HEK293 (cell line): ENCODE data around the gene LHFPL3.

ENCODE experiments used
- CTCF ChIA-PET: fragments of 350-600 bp; formaldehyde crosslinking; extraction: SDS; loops from one replicate; lab custom pipeline; 2021; ENCODE audit warnings: antibody characterized with exemption; lab: Yijun Ruan, JAX
- POLR2A ChIA-PET: fragments of 300-600 bp; formaldehyde crosslinking; extraction: SDS; loops from one replicate; lab custom pipeline; 2020; ENCODE audit warnings: antibody characterized with exemption, inconsistent platforms; lab: Yijun Ruan, JAX
- H3K27ac ChIP-seq: fragments of 200-500 bp; sonication (Bioruptor generic); 2 replicates; pipeline ENCODE4 v1.5.1; 2014; ENCODE audit warnings: low read depth, low read length, control low read depth, inconsistent platforms; ENCODE audit errors: extremely low read depth
- H3K36me3 ChIP-seq, 2 experiments: fragments of 200-500 bp in 1 of 2; sonication (Bioruptor generic) in 1 of 2; 1 replicate in 1 of 2; 2 replicates in 1 of 2; pipeline ENCODE4 v1.5.1; 2014 to 2017; ENCODE audit warnings: inconsistent platforms in 2 of 2, low read length in 2 of 2; ENCODE audit not compliant: control insufficient read depth in 2 of 2, insufficient read depth in 1 of 2
- H3K4me1 ChIP-seq: fragments of 200-500 bp; sonication (Bioruptor generic); 2 replicates; pipeline ENCODE4 v1.5.1; 2014; ENCODE audit warnings: mild to moderate bottlenecking, low read length, inconsistent platforms; ENCODE audit not compliant: control insufficient read depth, insufficient read depth
- H3K4me3 ChIP-seq: 2 replicates; pipeline ENCODE4 v1.5.1; 2011; ENCODE audit warnings: low read depth, mild to moderate bottlenecking, control low read depth, low read length, moderate library complexity
- H3K9me3 ChIP-seq: fragments of 200-500 bp; sonication (Bioruptor generic); 2 replicates; pipeline ENCODE4 v1.5.1; 2014; ENCODE audit warnings: low read depth, low read length, inconsistent platforms; ENCODE audit not compliant: control insufficient read depth, insufficient read depth
- AEBP2 ChIP-seq: fragments of 450-650 bp; formaldehyde crosslinking; IDR thresholded peaks from 2 replicates; pipeline ENCODE4 v1.5.1; 2016; ENCODE audit warnings: missing biosample characterization, missing genetic modification characterization, borderline replicate concordance
- FEZF1 ChIP-seq: fragments of 450-650 bp; formaldehyde crosslinking; IDR thresholded peaks from 2 replicates; pipeline ENCODE4 v1.5.1; 2016; ENCODE audit warnings: missing biosample characterization, missing genetic modification characterization
- GLI2 ChIP-seq: fragments of 450-650 bp; formaldehyde crosslinking; IDR thresholded peaks from 2 replicates; pipeline ENCODE4; 2017; ENCODE audit warnings: missing biosample characterization, missing genetic modification characterization, low read depth, borderline replicate concordance
- PRDM2 ChIP-seq: fragments of 450-650 bp; formaldehyde crosslinking; IDR thresholded peaks from 2 replicates; pipeline ENCODE4 v1.5.1; 2016; ENCODE audit warnings: missing biosample characterization, missing genetic modification characterization, borderline replicate concordance
- PRDM6 ChIP-seq: fragments of 450-650 bp; formaldehyde crosslinking; IDR thresholded peaks from 2 replicates; pipeline ENCODE4 v1.5.1; 2017; ENCODE audit warnings: missing biosample characterization, missing genetic modification characterization
- SP2 ChIP-seq: fragments of 450-650 bp; formaldehyde crosslinking; IDR thresholded peaks from 2 replicates; pipeline ENCODE4 v1.5.1; 2016; ENCODE audit warnings: missing biosample characterization, missing genetic modification characterization
- TSHZ1 ChIP-seq: fragments of 450-650 bp; formaldehyde crosslinking; IDR thresholded peaks from 2 replicates; pipeline ENCODE4 v1.5.1; 2016; ENCODE audit warnings: missing biosample characterization, missing genetic modification characterization, borderline replicate concordance
- YY1 ChIP-seq: fragments of 450-650 bp; formaldehyde crosslinking; IDR thresholded peaks from 2 replicates; pipeline ENCODE4 v1.5.1; 2018; ENCODE audit warnings: missing biosample characterization, missing genetic modification characterization
- ZFP41 ChIP-seq: fragments of 450-650 bp; formaldehyde crosslinking; IDR thresholded peaks from 2 replicates; pipeline ENCODE4 v1.5.1; 2016; ENCODE audit warnings: missing biosample characterization, missing genetic modification characterization, borderline replicate concordance
- ZNF16 ChIP-seq: fragments of 450-650 bp; formaldehyde crosslinking; IDR thresholded peaks from 2 replicates; pipeline ENCODE4 v1.5.1; 2016; ENCODE audit warnings: low read depth, missing biosample characterization, missing genetic modification characterization
- ZNF239 ChIP-seq: fragments of 450-650 bp; formaldehyde crosslinking; IDR thresholded peaks from 2 replicates; pipeline ENCODE4 v1.5.1; 2016; ENCODE audit warnings: missing biosample characterization, missing genetic modification characterization
- ZNF391 ChIP-seq: fragments of 450-650 bp; formaldehyde crosslinking; IDR thresholded peaks from 2 replicates; pipeline ENCODE4 v1.5.1; 2016; ENCODE audit warnings: low read depth, missing biosample characterization, missing genetic modification characterization, borderline replicate concordance
- ZNF518A ChIP-seq: fragments of 450-650 bp; formaldehyde crosslinking; conservative IDR thresholded peaks from 2 replicates; pipeline ENCODE4 v1.5.1; 2016; ENCODE audit warnings: low read depth, missing biosample characterization, missing genetic modification characterization
- ZNF621 ChIP-seq: fragments of 450-650 bp; formaldehyde crosslinking; IDR thresholded peaks from 2 replicates; pipeline ENCODE4 v1.5.1; 2017; ENCODE audit warnings: missing biosample characterization, missing genetic modification characterization
- ZSCAN4 ChIP-seq: fragments of 450-650 bp; formaldehyde crosslinking; IDR thresholded peaks from 2 replicates; pipeline ENCODE4 v1.5.1; 2017; ENCODE audit warnings: missing biosample characterization, missing genetic modification characterization

Gene LHFPL3

GRCh38 chr7:104891949-104892348 is 563.5 kb downstream of the LHFPL3 start:
- H3K27ac ChIP-seq: no peak overlapping the region
- H3K36me3 ChIP-seq: no peaks in the 10 kb centered on the region
- ChIA-PET CTCF (interaction anchor here (3.5 kb wide), 1 partner anchor 8 kb away, joined by 27 read pairs; no protein-coding TSS in a partner anchor), POLR2A (no interaction called here)
- TF ChIP-seq ZNF621 (tag by site-specific recombination) (no peak), PRDM2 (no peak), ZSCAN4 (tag by site-specific recombination) (no peak), ZNF239 (no peak), GLI2 (tag by site-specific recombination) (no peak), SP2 (tag by site-specific recombination) (no peak), ZFP41 (no peak), ZNF391 (tag by site-specific recombination) (no peak), FEZF1 (tag by site-specific recombination) (no peak), TSHZ1 (tag by site-specific recombination) (no peak), PRDM6 (tag by site-specific recombination) (no peak), YY1 (tag by site-specific recombination) (no peak), ZNF16 (tag by site-specific recombination) (no peak), AEBP2 (tag by site-specific recombination) (no peak), ZNF518A (tag by site-specific recombination) (no peak)
- no peaks in the 10 kb centered on the region for H3K4me1 ChIP-seq
- no peaks in the 10 kb centered on the region for H3K9me3 ChIP-seq
- H3K4me3 ChIP-seq: no peak overlapping the region
